HG03565 (cell line): ENCODE data around the gene CXCL3.

Source experiments
- ATAC-seq: cut with Tn5 transposase; IDR thresholded peaks from one replicate; pipeline ENCODE4 v1.9.1; 2021; ENCODE audit warnings: mild to moderate bottlenecking, moderate library complexity; ENCODE audit not compliant: unreplicated experiment

Gene CXCL3

GRCh38 chr4:74016068-74016467 is 22.4 kb downstream of the CXCL3 start:
- no peak for ATAC-seq

- ATAC-seq, result no peak
Observed at GRCh38 chr4:74015126-74015780, 23.2 kb downstream of the CXCL3 start.

- ATAC-seq, result no peak
Observed at GRCh38 chr4:74014332-74014731, 24.2 kb downstream of the CXCL3 start.

GRCh38 chr4:74013264-74013663 is 25.2 kb downstream of the CXCL3 start:
- no peak for ATAC-seq

GRCh38 chr4:74012130-74012529 is 26.4 kb downstream of the CXCL3 start:
- ATAC-seq, result no peak

GRCh38 chr4:74009307-74009706 is 29.2 kb downstream of the CXCL3 start:
- ATAC-seq, result no peak

GRCh38 chr4:74006009-74006476 is 32.4 kb downstream of the CXCL3 start:
- ATAC-seq, result no peak

GRCh38 chr4:74005528-74005927 is 33.0 kb downstream of the CXCL3 start:
- no peak for ATAC-seq

- ATAC-seq, result no peak
Observed at GRCh38 chr4:74004668-74005067, 33.8 kb downstream of the CXCL3 start.

GRCh38 chr4:74000301-74000700 is 38.2 kb downstream of the CXCL3 start:
- ATAC-seq, result no peak

GRCh38 chr4:73998040-73999011 is 40.2 kb downstream of the CXCL3 start, which contains the start of gene CXCL5:
Gene CXCL5, minus strand, starts transcription at chr4:73998677. Its CDS starts 96 bp downstream, at chr4:73998581.
- ATAC-seq, result no peak

GRCh38 chr4:73992050-73992449 is 46.4 kb downstream of the CXCL3 start:
- no peak for ATAC-seq

GRCh38 chr4:73991742-73992000 is 46.8 kb downstream of the CXCL3 start:
- ATAC-seq, result no peak

GRCh38 chr4:73990988-73991741 is 47.3 kb downstream of the CXCL3 start:
- no peak for ATAC-seq

- no peak for ATAC-seq
Observed at GRCh38 chr4:73989928-73990327, 48.6 kb downstream of the CXCL3 start.

GRCh38 chr4:73989031-73989430 is 49.5 kb downstream of the CXCL3 start:
- no peak for ATAC-seq

- ATAC-seq, result no peak
Observed at GRCh38 chr4:73988061-73988460, 50.4 kb downstream of the CXCL3 start, which contains the start of gene PPBP. Gene PPBP, minus strand, starts transcription at chr4:73988190. Its CDS starts 87 bp downstream, at chr4:73988103.
